Gastroesophageal sphincter (tissue), 4 donors: ENCODE data around the gene ZNF555. TPM values are rescaled to one million over a fixed set of nuclear protein-coding genes. Genes with fewer than 3 reads are reported as not detected.
A peak's percentile ranks its signal among the peaks of the same experiment; 100 is the strongest.
"Not testable (repeated sequence)": the region's sequence is repeated elsewhere in the genome, so short reads cannot be mapped to it uniquely, and the experiment has no call there.

Source experiments
- ATAC-seq: fragments of 150-250 bp; one replicate; pipeline ENCODE4 v1.9.1; 2016; ENCODE audit warnings: mild to moderate bottlenecking, moderate library complexity
- H3K27ac ChIP-seq, 4 donors: fragments of 200-600 bp; sonication (generic) in 3 of 4; 1 replicate in 3 of 4; 2 replicates in 1 of 4; pipeline ENCODE4 v1.5.1; 2016 to 2019
- H3K27me3 ChIP-seq: fragments of 200-600 bp; sonication (generic); one replicate; pipeline ENCODE4 v1.5.1; 2019
- H3K36me3 ChIP-seq, 2 donors: fragments of 200-600 bp; sonication (generic); one replicate each; pipeline ENCODE4 v1.5.1; 2019; ENCODE audit warnings: control low read depth in 1 of 2
- H3K4me1 ChIP-seq, 3 donors: fragments of 200-600 bp; sonication (generic); 1 replicate in 2 of 3; 2 replicates in 1 of 3; pipeline ENCODE4 v1.5.1; 2016 to 2019; ENCODE audit warnings: control low read depth in 2 of 3
- H3K4me3 ChIP-seq, 2 donors: fragments of 200-600 bp; sonication (generic); one replicate each; pipeline ENCODE4 v1.5.1; 2019; ENCODE audit warnings: mild to moderate bottlenecking in 1 of 2, moderate library complexity in 1 of 2
- H3K9me3 ChIP-seq, 3 donors: fragments of 200-600 bp; sonication (generic); one replicate each; pipeline ENCODE4 v1.5.1; 2017 to 2019; ENCODE audit warnings: control low read depth in 2 of 3
- CTCF ChIP-seq, 4 experiments: fragments of 200-600 bp in 2 of 4; fragments of 450-650 bp in 2 of 4; sonication (generic) in 1 of 4; IDR thresholded peaks; one replicate each; pipeline ENCODE4 v1.5.1; 2017 to 2019; ENCODE audit warnings: antibody characterized with exemption in 4 of 4, mild to moderate bottlenecking in 2 of 4, moderate library complexity in 2 of 4
- EP300 ChIP-seq: sonication (generic); formaldehyde crosslinking; IDR thresholded peaks from one replicate; pipeline ENCODE4 v1.6.1; 2017; ENCODE audit warnings: antibody characterized with exemption, mild to moderate bottlenecking
- POLR2A ChIP-seq, 2 donors: fragments of 450-650 bp; IDR thresholded peaks; one replicate each; pipeline ENCODE4 v1.6.1; 2017; ENCODE audit warnings: antibody characterized with exemption in 2 of 2, mild to moderate bottlenecking in 2 of 2, moderate library complexity in 1 of 2
- POLR2AphosphoS5 ChIP-seq: sonication (generic); formaldehyde crosslinking; IDR thresholded peaks from one replicate; pipeline ENCODE4 v1.6.1; 2017; ENCODE audit warnings: antibody characterized with exemption
- WGBS, 2 donors: methylation state at CpG; one replicate each; pipeline ENCODE4 v1.1.5; 2018; ENCODE audit warnings: low coverage in 1 of 2; 5-methylcytosine and 5-hydroxymethylcytosine counted together
- total RNA-seq, 4 donors: library from RNA; depleted of rRNA; stranded (reverse); fragments of >200 nt; gene quantifications; one replicate each; pipeline ENCODE4 v1.1.0, GENCODE V29; 2016

Gene ZNF555
- total RNA-seq, 4 donors from 2014 or later, result 4.2 to 10.9 (median 7.6) TPM

- TF ChIP-seq POLR2A (IDR thresholded peaks at IDR 0.05) (no peak), POLR2AphosphoS5 (no peak), CTCF (IDR thresholded peaks at IDR 0.05) (no peak), EP300 (no peak)
- WGBS, 2 donors, result 80% methylated on average over 1 of the region's 8 CpGs; no CpG with 5 or more reads in 1 of the 2 donors
- no peaks in the 10 kb centered on the region for H3K9me3 ChIP-seq
- H3K4me1 ChIP-seq, result no peaks in the 10 kb centered on the region
- no peaks in the 10 kb centered on the region for H3K36me3 ChIP-seq
- no peak overlapping the region for H3K27ac ChIP-seq
- H3K4me3 ChIP-seq, result peak overlapping the region in 1 of 2 donors; percentile 33
- no peak for ATAC-seq
- H3K27me3 ChIP-seq, result no peaks in the 10 kb centered on the region
These were observed 25.3 kb downstream of the ZNF555 start for GRCh38 chr19:2866495-2867024.

- H3K27me3 ChIP-seq, result no peaks in the 10 kb centered on the region
- peak; percentile 41 for ATAC-seq
- H3K4me3 ChIP-seq, result peak within 1 kb of the TSS in 1 of 2 donors; percentile 33
- no peaks in the 10 kb centered on the region for H3K36me3 ChIP-seq
- H3K27ac ChIP-seq, result no peak within 1 kb of the TSS
- no peaks in the 10 kb centered on the region for H3K9me3 ChIP-seq
- H3K4me1 ChIP-seq, result no peaks in the 10 kb centered on the region
- TF ChIP-seq POLR2A (IDR thresholded peaks at IDR 0.05) (no peak), POLR2AphosphoS5 (no peak)
- WGBS, 2 donors, result 49 to 80% methylated on average over 3 to 4 of the region's 36 CpGs
These were observed 26.0 kb downstream of the ZNF555 start, which contains the start of gene ZNF556 for GRCh38 chr19:2867025-2867991. ZNF556 (plus strand) TSS chr19:2867335; CDS start chr19:2867422, 87 bp downstream.

GRCh38 chr19:2869618-2870017 lies 28.3 kb downstream of the ZNF555 start:
- no peak overlapping the region for H3K4me3 ChIP-seq
- H3K9me3 ChIP-seq, result no peaks in the 10 kb centered on the region
- 59 to 88% methylated on average over 2 to 10 of the region's 10 CpGs for WGBS, 2 donors
- no peaks in the 10 kb centered on the region for H3K27me3 ChIP-seq
- H3K27ac ChIP-seq, result no peak overlapping the region
- no peaks in the 10 kb centered on the region for H3K4me1 ChIP-seq
- TF ChIP-seq POLR2AphosphoS5 (no peak), CTCF (IDR thresholded peaks at IDR 0.05) (no peak), POLR2A (IDR thresholded peaks at IDR 0.05) (no peak), EP300 (no peak)
- ATAC-seq, result no peak
- no peaks in the 10 kb centered on the region for H3K36me3 ChIP-seq

- not testable (repeated sequence) for H3K27ac ChIP-seq, H3K4me3 ChIP-seq, H3K4me1 ChIP-seq, H3K27me3 ChIP-seq, ATAC-seq, H3K36me3 ChIP-seq
- H3K9me3 ChIP-seq, result peaks cover 0 to 19% (median under 1%) of the 10 kb centered on the region in 3 donors
- peak in 2 of 4 experiments; percentile 30 to 55 for TF ChIP-seq CTCF (IDR thresholded peaks at IDR 0.05)
- 10 to 12% methylated on average over 2 to 11 of the region's 11 CpGs for WGBS, 2 donors
These were observed 30.9 kb downstream of the ZNF555 start for GRCh38 chr19:2872175-2872574.

- Histone ChIP-seq H3K36me3 (no peaks in the 10 kb centered on the region), H3K27ac (no peak overlapping the region), H3K4me1 (no peaks in the 10 kb centered on the region), H3K27me3 (no peaks in the 10 kb centered on the region), H3K9me3 (peaks cover 0 to 42% (median 2%) of the 10 kb centered on the region in 3 donors), H3K4me3 (no peak overlapping the region)
- 89 to 91% methylated on average over 27 to 29 of the region's 32 CpGs for WGBS, 2 donors
- TF ChIP-seq EP300 (no peak), CTCF (IDR thresholded peaks at IDR 0.05) (no peak), POLR2A (IDR thresholded peaks at IDR 0.05) (no peak), POLR2AphosphoS5 (no peak)
- ATAC-seq, result no peak
These were observed 36.4 kb downstream of the ZNF555 start for GRCh38 chr19:2877398-2878331.
